GM19395 (cell line): ENCODE results near the gene TSPEAR.
"Not testable (repeated sequence)": the region's sequence is repeated elsewhere in the genome, so short reads cannot be mapped to it uniquely, and the experiment has no call there.

Source experiments
- ATAC-seq: cut with Tn5 transposase; IDR thresholded peaks from one replicate; pipeline ENCODE4 v1.9.1; 2021; ENCODE audit warnings: mild to moderate bottlenecking, moderate library complexity; ENCODE audit not compliant: unreplicated experiment

TSPEAR gene

GRCh38 chr21:44479556-44480199 is 231.7 kb downstream of the TSPEAR start:
- not testable (repeated sequence) for ATAC-seq

GRCh38 chr21:44478801-44479167 is 232.6 kb downstream of the TSPEAR start:
- no peak for ATAC-seq

DNA sequence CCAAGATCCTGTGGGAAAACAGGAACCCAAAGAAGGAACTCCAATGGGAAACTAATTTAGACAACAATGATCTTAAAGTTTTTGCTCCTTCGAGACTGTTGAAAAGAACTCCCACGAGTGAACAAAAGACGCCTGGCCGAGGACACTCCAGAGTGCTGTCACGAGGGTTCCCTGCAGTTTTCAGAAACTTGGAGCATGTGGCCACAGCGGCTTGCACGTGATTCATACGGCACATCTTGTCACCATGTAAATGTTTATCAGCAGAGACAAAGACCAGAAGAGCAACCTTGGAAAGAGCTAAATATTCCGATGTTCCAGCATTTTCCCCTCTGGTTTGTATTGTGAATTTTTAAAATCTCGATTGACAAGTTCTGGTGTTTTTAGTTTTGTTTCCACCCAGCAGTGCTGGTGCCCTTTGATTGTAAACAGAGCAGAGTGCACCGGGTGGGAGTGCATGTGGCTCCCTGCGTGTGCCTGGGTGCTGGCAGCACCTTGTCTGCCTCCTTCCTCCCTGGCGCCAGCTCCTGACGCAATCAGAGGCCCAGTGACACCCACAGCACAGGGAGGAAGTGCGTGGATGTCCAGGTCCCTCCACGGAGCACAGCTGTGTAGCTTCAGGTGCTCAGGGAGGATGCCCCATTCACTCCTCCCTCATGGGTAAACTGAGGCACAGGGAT is 233.1 kb downstream of the TSPEAR start:
- no peak for ATAC-seq

GRCh38 chr21:44477712-44478111 is 233.7 kb downstream of the TSPEAR start:
- ATAC-seq, result no peak

DNA sequence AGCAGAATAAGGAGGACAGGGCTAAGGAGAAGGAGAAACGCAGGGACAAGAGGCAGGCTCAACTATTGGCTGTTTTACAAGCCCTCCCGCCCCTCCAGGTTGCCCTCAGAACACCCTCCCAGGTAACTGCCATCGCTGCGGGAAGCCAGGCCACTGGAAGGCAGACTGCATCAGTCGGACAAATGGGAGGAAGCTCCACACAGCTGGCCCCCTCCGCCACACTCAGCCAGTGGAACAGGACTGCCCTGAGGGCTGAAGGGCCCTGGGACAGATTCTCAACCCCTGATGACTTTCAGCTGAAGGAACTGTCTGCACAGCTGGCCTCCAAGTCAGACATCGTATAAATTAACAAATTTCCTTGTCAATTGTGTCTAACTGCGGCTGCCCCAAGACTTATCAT is 234.2 kb downstream of the TSPEAR start:
- ATAC-seq, result no peak

DNA sequence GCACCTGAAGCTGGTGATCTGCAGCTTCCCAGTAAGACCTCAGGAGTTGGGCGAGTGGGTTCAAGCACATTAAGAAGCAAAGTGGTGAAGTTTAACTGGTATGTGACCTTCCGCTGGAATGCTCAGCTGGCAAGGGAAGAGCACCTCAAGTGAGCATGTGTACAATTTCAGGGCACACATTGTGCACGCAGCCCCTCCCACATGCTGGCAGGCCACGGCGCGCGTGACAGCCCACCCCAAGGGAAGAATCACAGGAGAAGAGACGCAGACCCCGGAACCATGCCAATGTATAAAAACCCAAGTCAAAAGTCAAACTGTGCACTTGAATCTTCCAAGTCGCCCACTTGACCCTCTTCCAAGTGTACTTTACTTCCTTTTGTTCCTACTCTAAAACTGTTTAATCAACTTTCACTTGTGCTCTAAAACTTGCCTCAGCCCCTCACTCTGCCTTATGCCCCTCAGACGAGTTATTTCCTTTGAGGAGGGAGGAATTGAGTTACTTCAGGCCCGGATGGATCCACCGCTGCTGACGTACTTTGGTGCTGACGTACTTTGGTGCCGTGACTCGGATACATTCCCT is 236.0 kb downstream of the TSPEAR start:
- no peak for ATAC-seq

DNA sequence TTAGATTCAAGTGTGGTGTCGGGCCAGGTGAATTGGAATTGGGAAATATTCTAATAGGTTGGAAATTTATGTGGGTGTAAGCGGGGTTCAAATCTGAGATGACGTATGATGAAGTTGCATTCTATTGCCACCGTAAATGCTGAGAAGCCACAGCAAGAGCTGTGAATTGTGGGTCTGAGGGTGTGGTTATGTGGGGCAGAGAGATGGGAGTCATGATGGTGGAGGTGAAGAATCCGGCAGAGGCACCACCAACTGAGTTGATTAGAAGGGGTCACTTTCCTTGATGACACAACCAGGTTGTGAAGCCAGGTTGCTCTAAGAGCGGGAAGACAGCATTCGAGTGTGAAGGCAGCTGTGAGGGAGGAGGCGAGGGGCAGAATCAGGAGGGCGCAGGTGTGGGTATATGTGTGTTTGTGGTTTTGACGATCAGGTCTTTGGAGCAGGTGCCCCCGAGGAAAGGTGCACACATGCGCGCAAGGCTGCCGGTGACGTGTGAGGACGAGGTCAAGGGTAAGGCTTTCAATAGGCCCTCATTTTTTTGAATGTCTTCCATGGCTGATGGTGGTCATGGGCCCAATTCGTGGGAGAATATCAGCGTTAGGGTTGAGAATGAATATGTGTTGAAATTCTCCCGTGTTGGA is 237.3 kb downstream of the TSPEAR start:
- no peak for ATAC-seq

GRCh38 chr21:44471996-44472395 is 239.4 kb downstream of the TSPEAR start:
- ATAC-seq, result no peak

GRCh38 chr21:44471341-44471740 is 240.0 kb downstream of the TSPEAR start:
- ATAC-seq, result no peak

DNA sequence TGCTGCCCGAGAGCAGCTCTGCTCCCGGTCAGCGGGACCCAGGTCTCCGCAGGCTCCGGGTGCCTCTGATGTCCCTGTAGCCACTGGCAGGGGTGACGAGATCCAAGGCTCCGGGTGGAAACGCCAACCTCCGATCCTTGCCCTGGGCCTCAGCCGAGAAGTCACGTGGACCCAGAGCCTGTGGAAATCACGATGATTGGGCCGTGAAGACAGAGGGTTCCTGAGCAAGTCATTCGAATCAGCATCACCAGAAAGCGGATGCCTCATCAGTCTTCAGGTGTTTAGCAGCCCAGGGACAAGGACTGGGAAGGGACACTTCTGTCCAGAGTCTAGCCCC is 243.5 kb downstream of the TSPEAR start:
- ATAC-seq, result no peak

- no peak for ATAC-seq
Measured at GRCh38 chr21:44466996-44467858, 244.1 kb downstream of the TSPEAR start.

GRCh38 chr21:44466351-44466954 is 244.9 kb downstream of the TSPEAR start:
- no peak for ATAC-seq

DNA sequence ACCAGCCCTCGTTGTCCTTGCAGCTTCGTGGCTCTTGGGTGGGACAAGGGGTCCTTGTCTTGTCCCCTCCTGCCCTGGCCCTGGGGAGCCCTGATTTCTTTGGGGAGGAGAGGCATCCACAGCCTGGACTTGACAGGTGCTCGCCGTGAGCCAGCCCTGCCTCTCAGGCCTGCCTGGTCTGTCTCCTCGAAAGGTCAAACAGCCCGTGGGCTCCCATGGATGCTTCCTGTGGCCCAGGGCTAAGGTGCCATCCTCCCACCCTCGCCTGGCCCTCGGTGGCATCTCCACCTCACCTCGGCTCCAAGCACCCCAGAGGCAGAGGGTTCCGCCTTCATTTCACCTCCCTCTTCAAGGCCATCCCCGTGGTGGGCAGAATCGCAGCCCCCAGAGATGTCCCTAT is 247.0 kb downstream of the TSPEAR start:
- no peak for ATAC-seq

- ATAC-seq, result no peak
Measured at GRCh38 chr21:44463724-44464123, 247.6 kb downstream of the TSPEAR start.

- ATAC-seq, result no peak
Measured at GRCh38 chr21:44462834-44463200, 248.6 kb downstream of the TSPEAR start.

DNA sequence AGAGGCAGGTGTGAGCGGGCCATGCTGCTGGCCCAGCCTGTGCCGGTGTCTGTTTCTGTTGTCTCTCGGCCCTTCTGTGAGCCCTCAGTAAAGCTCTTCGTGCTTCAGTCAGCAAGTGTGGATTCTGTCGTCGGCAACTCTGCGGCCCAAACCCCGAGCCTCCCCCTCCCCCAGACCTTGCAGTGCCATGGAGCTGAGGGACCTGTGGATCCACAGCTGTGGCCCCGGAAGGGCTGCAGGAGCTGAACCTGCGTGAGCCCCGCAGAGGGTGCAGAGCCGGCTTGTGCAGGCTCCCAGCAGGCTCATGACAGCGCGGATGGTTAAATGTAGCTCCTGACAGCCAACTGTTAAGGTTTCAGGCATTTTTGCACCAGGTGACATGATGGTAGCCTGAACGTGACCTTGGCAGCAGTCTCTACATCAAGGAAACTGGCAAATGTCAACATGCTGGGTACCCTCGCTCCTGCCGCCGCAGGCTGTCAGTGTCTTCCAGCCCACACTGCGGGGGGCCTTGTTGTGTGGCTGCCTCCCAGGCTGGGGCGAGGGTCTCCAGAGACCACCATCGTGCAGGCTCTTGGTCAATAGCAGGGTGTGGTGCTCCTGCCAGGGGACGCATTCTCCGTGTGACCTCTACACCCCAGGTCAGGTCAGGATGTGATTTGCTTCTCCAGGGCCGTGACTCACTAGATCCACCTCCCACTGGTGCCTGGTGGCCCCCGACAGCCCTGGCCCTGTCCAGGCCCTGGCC is 249.1 kb downstream of the TSPEAR start:
- ATAC-seq, result no peak

GRCh38 chr21:44461464-44462001 is 249.8 kb downstream of the TSPEAR start:
- no peak for ATAC-seq

DNA sequence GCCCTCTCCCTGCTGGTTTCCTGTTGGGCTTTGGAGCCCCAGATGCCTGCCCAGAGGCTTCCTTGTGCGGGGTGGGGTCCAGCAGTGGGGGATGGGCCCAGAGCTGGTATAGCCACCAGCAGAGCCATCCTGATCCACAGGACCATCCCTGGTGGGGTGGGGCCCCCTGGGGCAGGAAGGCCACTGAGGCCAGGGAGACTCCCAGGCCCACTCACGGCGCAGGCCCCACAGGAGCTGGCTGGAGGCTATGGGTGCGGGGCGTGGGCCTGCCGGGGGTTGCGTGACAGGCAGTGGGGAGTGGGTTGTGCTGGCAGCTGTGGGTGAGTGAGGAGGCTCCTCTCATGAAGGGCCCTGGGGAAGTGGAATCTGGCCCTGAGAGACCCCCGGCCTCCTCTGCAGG is 250.4 kb downstream of the TSPEAR start:
- no peak for ATAC-seq

GRCh38 chr21:44460441-44460755 is 251.0 kb downstream of the TSPEAR start:
- ATAC-seq, result no peak
